Measurements from ENCODE around the gene ARFGAP3.

ARFGAP3 gene

DNA sequence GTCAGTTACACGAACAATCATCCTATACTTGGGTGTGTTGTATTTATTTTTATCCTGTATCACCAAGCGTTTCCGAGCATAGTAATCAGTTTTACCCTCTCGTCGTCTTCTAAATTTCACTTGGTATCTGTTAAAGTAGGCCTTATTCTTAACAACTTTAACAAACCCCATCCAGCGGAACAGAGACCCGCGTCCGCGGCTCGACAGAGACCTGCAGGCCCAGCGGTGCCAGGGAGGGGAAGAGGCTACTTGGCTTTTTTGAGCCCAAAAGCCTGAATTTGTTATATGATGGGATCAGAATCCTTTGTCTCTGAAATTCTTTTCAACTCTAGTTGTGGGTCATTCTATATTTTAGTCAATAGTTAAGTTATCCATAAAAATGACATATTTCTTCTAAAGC is 79.9 kb downstream of the ARFGAP3 start:
- TF ChIP-seq, protein P1, sequence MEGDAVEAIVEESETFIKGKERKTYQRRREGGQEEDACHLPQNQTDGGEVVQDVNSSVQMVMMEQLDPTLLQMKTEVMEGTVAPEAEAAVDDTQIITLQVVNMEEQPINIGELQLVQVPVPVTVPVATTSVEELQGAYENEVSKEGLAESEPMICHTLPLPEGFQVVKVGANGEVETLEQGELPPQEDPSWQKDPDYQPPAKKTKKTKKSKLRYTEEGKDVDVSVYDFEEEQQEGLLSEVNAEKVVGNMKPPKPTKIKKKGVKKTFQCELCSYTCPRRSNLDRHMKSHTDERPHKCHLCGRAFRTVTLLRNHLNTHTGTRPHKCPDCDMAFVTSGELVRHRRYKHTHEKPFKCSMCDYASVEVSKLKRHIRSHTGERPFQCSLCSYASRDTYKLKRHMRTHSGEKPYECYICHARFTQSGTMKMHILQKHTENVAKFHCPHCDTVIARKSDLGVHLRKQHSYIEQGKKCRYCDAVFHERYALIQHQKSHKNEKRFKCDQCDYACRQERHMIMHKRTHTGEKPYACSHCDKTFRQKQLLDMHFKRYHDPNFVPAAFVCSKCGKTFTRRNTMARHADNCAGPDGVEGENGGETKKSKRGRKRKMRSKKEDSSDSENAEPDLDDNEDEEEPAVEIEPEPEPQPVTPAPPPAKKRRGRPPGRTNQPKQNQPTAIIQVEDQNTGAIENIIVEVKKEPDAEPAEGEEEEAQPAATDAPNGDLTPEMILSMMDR (IDR thresholded peaks at IDR 0.05) = no peak

DNA sequence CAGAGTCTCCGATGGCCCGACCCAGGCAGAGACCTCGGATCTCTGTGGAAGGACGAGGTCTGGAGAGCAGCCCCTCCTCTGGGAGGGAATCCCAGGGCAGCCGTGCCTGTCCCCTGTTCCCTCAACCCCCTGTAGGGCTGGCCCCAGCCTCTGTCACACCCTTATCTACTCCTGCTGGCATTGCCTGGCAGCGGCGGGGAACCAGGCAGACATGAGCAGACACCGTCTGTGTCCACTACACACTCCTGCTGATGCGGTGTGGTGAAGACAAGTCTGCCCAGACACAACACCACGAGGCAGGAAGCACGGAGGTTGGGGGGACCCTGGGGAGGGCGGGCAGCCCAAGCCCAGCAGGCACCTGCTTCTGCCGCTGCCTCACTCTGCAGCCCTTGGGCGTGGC is 83.9 kb downstream of the ARFGAP3 start:
- TF ChIP-seq, protein P1 (IDR thresholded peaks at IDR 0.05) = no peak

- TF ChIP-seq, protein P1 (IDR thresholded peaks at IDR 0.05) = no peak
These were observed 84.4 kb downstream of the ARFGAP3 start for GRCh38 chr22:42772647-42773046.

- TF ChIP-seq, protein P1 (IDR thresholded peaks at IDR 0.05) = no peak
These were observed 86.0 kb downstream of the ARFGAP3 start for GRCh38 chr22:42770941-42771647.

GRCh38 chr22:42770448-42770726 is 86.7 kb downstream of the ARFGAP3 start:
- TF ChIP-seq, protein P1 (IDR thresholded peaks at IDR 0.05) = no peak

GRCh38 chr22:42769574-42770447 is 87.3 kb downstream of the ARFGAP3 start:
- TF ChIP-seq, protein P1 (IDR thresholded peaks at IDR 0.05) = no peak

DNA sequence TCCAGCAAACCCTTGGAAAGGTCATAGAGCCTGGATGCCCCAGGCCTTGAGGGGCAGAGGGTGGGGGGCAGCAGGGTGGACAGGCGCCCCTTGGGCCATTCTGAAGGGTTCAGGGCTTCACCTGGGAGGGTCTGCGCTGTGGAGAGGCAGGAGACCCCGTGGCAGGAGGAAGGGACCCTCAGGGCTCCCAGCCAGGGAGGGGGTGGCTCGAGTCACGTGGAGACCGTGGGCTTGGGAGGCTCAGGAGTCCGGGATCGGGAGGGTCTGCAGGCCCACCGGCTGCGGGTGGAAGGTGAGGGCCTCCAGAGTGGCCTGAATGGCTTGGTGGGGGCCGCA is 87.9 kb downstream of the ARFGAP3 start:
- TF ChIP-seq, protein P1 (IDR thresholded peaks at IDR 0.05) = no peak

Data from LNCAP (cell line).